GM23248 (cell line): ENCODE data around the gene HES2.

Experiments
- EZH2 ChIP-seq: fragments of 200-600 bp; sonication (generic); IDR thresholded peaks from 2 replicates; pipeline ENCODE4 v1.6.1; 2018; ENCODE audit warnings: antibody characterized with exemption, mild to moderate bottlenecking; ENCODE audit not compliant: insufficient read depth, poor library complexity, severe bottlenecking
- EZH2phosphoT487 ChIP-seq: fragments of 200-600 bp; sonication (generic); IDR thresholded peaks from 2 replicates; pipeline ENCODE4 v1.6.1; 2018; ENCODE audit warnings: antibody characterized with exemption, moderate library complexity, mild to moderate bottlenecking, low read depth; ENCODE audit not compliant: insufficient read depth

GRCh38 chr1:6463120-6463412 is 43.3 kb upstream of the HES2 start:
- no peak for TF ChIP-seq EZH2
- TF ChIP-seq EZH2phosphoT487 = no peak
